ENCODE data around the gene ASB9.
"Not testable (repeated sequence)": the region's sequence is repeated elsewhere in the genome, so short reads cannot be mapped to it uniquely, and the experiment has no call there.

ASB9 gene

GRCh38 chrX:15242899-15243555, 26.9 kb downstream of the ASB9 start:
- peak; percentile 68 for DNase-seq (ENCODE audit: low read depth, low spot score)

DNA sequence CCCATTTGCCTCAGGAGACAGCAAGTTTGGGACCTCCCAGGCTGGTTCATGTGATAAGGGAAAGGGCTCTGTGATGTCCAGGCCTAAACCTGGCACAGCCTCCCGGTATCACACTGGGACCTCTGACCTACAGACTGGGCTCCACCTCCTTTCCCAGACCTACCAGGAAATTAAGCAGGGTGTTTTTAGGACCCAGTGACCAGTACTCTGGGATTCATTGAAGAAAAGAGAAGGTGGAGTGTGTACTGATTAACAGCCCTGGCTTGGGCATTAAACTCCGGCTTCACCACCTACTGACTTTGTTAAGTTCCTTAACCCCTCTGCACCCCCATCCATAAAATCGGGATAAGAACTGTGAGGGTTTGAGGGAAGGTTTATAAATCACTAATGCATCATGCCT, 28.6 kb downstream of the ASB9 start:
- DNase-seq (ENCODE audit: low read depth, low spot score): no peak

- no peak for DNase-seq (ENCODE audit: low read depth, low spot score)
Measured at GRCh38 chrX:15240414-15240813, 29.5 kb downstream of the ASB9 start.

DNA sequence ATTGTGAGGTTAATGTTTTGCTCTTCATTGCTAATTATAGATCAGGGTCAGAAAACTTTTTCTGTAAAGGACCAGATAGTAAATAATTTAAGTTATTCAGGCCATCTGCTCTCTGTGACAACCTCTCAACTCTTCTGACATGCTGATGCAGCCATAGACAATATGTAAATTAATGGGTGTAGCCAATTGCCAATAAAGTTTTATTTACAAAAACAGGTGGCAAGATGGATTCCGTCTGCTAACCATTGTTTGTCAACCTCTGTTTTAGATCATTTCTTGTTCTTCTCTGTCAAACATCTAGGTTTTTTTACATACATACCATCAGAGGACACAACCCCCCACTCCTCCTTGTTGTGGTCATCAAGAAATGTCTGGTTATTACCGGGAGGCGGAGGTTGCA, 33.7 kb downstream of the ASB9 start:
- DNase-seq (ENCODE audit: low read depth, low spot score): no peak

- DNase-seq (ENCODE audit: low read depth, low spot score): no peak
Measured at GRCh38 chrX:15235001-15235400, 34.9 kb downstream of the ASB9 start.

DNA sequence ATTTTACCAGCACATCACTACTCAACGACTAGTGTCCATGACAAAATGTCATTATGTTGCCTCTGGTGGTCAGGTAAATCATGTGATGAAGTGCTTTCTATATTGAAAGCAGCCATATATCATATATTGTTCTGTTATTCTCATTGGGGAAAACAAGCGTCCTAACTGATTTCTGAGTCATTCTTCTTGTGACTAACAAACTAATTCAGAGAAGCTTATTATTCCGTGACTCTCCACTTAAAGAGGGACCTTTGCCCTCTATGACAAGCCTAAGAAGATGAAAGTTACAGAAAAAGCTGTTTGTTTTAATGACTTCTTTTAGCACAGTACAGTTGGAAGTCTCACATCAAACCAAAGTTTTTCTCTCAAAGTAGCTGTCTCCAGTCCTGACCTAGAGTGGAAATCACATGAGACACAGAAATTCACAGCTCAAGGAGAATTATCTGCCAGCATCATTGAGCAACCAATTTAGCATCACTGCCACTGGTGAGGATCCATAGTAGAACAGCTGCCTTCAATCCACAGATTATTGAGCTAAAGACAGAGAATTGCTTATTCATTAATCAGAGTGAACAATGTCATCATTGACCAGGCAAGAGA, 36.4 kb downstream of the ASB9 start:
- DNase-seq (ENCODE audit: low read depth, low spot score): peak; percentile 9

DNA sequence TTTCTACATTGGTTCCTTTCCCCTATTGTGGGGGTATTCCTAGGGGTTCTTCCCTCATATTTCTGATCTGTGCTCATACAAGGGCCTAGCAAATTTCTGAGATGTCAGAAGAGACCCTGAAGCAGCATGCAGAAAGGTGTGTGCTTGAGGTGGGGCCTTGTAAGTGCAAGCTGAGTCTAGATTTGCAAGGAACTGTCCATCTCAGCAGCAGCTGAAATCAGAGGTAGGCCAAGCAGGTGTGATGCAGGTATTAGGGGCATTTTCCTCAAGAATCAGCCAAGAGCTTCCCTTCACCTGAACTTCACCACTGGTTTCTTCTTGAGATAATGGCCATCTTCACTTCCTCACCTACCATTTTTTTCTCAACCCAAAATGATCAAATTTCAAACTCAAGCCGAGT, 45.1 kb downstream of the ASB9 start:
- no peak for DNase-seq (ENCODE audit: low read depth, low spot score)

DNA sequence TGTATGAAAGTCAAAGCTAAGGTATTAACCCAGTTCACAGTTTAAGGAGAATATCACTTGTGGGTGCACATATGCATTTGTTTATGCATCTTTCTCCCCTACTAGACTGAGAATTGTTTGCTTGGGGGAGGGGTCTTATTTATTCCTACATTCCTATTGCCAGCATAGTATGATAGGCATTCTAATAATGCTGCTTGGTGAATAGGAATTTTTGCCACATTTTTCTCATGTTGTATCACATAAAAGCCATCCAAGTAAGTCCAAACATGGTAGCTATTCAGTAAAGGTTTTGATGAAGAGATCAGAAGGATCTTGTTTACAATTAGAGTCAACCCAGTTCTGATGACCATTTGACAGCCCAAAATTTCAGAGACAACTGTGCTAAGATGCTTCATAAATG, 48.6 kb downstream of the ASB9 start:
- DNase-seq (ENCODE audit: low read depth, low spot score): peak; percentile 50

- no peak for DNase-seq (ENCODE audit: low read depth, low spot score)
Measured at GRCh38 chrX:15217161-15217560, 52.7 kb downstream of the ASB9 start.

- peak; percentile 3 for DNase-seq (ENCODE audit: low read depth, low spot score)
Measured at GRCh38 chrX:15216280-15216679, 53.6 kb downstream of the ASB9 start.

- no peak for DNase-seq (ENCODE audit: low read depth, low spot score)
Measured at GRCh38 chrX:15215366-15215765, 54.5 kb downstream of the ASB9 start.

DNA sequence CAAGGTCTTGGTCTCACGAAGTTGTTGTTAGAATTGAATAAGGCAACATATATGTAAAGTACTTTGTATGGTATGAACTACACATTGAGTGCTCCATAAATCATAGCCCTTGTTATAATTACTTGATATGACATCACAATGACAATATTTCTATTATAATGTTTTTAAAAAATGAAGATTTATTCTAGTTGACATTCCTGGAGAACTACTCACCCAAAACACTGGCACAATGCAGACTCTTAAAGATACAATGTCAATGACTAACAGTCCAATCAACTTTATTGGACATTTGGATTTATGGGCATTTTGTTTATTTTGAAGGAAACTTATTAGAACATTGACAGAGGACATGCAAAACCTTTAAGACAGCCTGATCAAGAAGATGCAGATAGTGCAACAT, 55.3 kb downstream of the ASB9 start:
- no peak for DNase-seq (ENCODE audit: low read depth, low spot score)

DNA sequence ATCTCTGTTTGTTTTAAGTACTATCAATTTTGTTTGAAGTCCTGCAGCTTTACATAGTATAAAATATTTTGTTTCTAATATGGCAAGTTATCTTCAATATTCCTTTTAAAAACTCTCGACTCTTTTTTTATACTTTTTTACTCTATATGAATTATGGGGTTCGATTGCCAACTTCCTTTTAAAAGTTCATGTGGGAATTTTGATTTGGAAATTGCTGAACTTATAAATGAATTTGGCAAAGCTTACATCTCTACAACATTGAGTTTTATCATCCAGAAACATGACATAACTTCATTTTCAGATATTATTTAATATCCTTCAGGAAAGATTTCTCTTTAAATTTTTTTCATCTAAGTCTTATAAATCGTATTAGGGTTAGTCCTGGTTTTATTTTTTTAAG, 60.8 kb downstream of the ASB9 start:
- no peak for DNase-seq (ENCODE audit: low read depth, low spot score)

DNA sequence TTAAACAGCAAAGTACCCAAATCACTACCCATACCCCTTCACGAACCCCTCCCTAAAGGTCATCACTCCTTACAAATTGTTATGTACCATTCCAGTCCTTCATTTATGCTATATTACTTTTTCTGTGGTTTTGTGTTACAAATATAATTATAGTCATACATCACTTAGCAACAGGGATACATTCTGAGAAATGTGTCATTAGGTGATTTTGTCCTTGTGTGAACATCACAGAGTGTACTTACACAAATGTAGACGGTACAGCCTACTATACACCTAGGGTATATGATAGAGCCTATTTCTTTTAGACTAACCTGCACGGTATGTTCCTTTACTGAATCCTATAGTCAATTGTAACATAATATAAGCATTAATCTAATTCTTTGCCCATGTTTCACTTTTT, 61.9 kb downstream of the ASB9 start:
- no peak for DNase-seq (ENCODE audit: low read depth, low spot score)

DNA sequence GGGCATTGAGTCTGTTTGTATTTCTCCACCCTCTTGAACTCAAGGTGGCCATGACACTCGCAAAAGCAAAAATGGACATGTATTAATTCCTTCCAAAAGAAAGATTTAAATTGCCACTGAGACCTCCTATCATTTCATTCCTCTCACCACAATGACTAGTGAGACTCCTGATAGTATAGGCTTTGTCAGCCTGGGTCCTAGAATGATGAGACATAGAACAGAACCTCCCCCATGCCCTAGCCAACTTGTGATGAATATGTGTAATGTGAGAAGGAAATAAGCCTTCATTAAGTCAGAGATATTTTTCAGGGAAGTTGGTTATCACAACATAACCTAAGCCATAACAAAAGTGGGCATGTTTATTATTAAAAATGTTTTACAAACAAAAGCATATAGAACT, 62.5 kb downstream of the ASB9 start:
- no peak for DNase-seq (ENCODE audit: low read depth, low spot score)

DNA sequence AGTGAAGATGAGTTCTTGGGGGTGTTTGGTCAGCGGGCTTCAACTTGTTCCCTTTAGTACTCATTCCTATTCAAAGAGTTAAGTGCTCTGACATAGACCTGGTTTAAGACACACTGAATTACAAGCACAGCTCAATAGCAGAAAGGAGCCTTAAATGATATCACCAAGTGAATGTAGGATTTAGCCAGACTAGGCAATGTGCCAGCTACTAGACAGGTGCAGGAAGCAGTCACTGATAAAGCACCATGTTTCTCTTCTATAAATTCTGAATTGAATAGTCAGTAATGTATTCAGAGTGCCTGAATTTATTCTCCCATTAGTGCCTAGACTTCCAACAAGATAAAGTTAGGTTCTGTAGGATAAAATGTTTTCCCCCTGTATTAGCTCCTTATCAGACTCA, 63.6 kb downstream of the ASB9 start:
- no peak for DNase-seq (ENCODE audit: low read depth, low spot score)

DNA sequence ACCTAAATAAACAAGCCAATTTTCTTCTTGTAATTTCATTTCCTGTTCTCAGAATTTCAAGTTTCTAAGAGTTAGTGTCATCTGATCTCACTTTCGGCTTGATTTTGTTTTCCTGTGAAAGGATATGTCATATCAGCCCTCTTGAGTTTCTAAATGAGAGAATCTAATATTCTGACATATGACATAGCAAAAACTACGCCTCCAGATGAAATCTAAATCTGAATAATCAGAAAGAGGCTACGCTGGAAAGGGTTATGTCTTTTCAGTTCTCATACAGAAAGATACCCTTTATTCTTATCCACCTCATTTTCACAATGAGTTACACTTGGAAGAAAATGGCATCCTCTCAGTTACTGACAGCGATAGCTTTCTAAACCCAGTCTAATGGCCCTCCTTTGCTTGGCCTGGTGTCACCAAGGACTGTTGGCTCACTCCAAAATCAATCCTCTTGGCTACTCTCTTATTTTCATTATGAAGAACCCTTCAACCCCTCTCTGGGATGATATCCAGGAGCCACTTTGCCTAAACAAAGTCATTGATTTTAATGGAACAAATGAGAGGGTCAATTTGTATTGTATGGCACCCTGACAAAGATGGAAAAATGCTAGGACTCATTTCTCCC, 65.6 kb downstream of the ASB9 start:
- no peak for DNase-seq (ENCODE audit: low read depth, low spot score)

- DNase-seq (ENCODE audit: low read depth, low spot score): no peak
Measured at GRCh38 chrX:15203694-15204093, 66.2 kb downstream of the ASB9 start.

DNA sequence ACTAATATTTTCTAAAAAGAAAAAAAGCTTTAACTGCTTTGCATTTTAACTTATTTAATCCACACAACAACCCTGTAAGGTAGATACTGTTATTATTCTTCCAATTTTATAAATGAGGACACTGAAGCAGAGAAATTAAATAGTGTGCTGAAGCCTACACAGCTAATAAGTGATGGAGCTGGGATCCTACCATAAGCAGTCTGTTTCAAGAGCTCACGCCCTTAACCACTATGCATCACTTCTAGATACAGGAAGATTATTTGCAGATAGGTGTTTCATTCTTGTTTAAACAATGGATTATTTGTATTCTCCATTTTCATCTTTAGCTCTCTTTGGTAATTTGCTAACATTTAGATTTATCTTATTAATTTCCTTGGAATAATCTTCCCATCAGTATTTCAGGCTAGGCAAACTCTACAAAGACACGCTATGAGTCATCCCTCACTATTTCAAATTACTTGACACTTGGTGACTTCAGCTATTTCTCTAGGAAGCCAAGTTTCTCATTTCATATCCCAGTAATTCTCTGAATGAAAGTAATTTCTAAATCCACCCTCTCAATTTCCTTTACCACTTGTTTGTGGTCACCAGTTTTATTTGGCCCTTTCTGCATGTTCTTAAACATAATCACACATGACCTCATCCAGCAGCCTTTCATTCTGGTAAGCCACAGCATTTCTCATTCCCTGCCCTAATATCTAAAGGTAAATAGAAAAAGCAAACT, 67.3 kb downstream of the ASB9 start:
- DNase-seq (ENCODE audit: low read depth, low spot score): peak; percentile 86

DNA sequence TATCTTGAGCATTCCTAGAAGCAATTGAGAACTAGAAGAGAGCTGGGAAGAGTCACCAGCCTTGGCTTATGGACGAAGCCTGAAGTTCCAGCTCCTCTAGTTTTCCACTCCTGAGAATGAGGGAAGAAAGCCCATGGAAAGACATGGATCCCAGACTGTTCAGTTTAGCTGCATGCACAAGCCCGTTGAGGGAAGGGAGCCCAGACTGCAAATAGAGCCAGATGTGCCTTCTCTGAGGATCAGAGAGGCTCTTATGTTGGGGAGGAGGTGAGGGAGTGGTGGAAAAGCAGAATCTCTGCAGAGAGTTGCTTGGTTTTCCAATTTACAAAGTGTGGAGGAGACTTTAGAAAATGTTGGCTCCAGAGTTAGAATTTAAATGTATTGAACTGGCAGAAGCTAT, 69.0 kb downstream of the ASB9 start:
- no peak for DNase-seq (ENCODE audit: low read depth, low spot score)

DNA sequence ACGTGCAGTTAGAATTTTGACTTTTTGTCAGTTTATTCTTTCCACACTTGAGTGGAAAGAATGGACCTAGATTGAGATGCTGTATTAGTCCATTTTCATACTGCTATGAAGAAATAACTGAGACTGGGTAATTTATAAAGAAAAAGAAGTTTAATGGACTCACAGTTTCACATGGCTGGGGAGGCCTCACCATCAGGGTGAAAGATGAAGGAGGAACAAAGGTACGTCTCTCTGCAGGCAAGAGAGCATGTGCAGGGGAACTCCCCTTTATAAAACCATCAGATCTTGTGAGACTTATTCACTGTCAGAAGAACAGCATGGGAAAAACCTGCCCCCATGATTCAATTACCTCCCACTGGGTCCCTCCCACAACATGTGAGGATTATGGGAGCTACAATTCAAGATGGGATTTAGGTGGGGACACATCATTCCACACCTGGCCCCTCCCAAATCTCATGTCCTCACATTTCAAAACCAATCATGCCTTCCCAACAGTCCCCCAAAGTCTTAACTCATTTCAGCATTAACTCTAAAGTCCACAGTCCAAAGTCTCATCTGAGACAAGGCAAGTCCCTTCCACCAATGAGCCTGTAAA, 71.2 kb downstream of the ASB9 start:
- DNase-seq (ENCODE audit: low read depth, low spot score): not testable (repeated sequence)

DNA sequence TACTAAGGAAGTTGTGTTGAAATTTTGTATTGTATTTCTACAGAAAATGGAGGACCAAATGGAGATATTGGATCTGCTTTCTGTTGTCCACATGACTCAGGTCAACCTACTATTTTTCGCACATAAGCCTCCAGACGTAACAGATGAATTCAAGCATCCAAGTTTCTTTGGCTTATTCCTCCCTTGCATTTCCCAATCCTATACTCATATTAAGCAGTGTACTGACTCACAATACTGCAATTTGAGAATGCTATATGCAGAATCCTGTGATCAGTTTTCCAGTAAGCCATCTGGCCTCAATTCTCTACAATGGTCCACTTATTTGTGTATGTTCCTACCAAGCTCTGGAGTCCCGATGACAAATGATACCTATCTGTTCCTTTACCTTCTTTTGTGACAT, 75.7 kb downstream of the ASB9 start:
- no peak for DNase-seq (ENCODE audit: low read depth, low spot score)
